WI38 (cell line): ENCODE measurements around the gene FBXL12.

Experiments
- H3K4me3 ChIP-seq: 2 replicates; pipeline ENCODE4 v1.5.1; 2011; ENCODE audit warnings: low read depth, mild to moderate bottlenecking, control low read depth, low read length
- TF ChIP-seq, protein P1 (sequence below): IDR thresholded peaks from 2 replicates; pipeline ENCODE4 v1.5.1; 2012; ENCODE audit warnings: low read depth, mild to moderate bottlenecking, control low read depth, low read length

Gene FBXL12

DNA sequence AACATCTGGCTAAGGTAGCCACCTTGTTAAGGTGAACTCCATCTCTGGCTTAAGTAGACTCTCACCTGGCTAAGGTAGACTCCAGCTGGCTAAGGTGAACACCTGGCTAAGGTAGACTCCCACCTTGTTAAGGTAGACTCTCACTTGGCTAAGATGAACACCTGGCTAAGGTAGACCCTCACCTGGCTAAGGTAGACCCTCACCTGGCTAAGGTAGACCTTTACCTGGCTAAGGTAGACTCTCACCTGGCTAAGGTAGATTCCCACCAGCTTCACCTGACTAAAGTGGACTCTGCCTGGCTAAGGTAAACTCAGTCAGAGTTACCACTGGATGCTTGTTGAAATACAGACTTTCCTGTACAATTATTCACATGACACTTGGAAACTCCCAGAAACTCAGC is 39.9 kb upstream of the FBXL12 start:
- TF ChIP-seq, protein P1, sequence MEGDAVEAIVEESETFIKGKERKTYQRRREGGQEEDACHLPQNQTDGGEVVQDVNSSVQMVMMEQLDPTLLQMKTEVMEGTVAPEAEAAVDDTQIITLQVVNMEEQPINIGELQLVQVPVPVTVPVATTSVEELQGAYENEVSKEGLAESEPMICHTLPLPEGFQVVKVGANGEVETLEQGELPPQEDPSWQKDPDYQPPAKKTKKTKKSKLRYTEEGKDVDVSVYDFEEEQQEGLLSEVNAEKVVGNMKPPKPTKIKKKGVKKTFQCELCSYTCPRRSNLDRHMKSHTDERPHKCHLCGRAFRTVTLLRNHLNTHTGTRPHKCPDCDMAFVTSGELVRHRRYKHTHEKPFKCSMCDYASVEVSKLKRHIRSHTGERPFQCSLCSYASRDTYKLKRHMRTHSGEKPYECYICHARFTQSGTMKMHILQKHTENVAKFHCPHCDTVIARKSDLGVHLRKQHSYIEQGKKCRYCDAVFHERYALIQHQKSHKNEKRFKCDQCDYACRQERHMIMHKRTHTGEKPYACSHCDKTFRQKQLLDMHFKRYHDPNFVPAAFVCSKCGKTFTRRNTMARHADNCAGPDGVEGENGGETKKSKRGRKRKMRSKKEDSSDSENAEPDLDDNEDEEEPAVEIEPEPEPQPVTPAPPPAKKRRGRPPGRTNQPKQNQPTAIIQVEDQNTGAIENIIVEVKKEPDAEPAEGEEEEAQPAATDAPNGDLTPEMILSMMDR, result no peak
- H3K4me3 ChIP-seq, result no peak overlapping the region

- no peak overlapping the region for H3K4me3 ChIP-seq
- TF ChIP-seq, protein P1, result no peak
Measured at GRCh38 chr19:9857920-9858746, 39.3 kb upstream of the FBXL12 start.

DNA sequence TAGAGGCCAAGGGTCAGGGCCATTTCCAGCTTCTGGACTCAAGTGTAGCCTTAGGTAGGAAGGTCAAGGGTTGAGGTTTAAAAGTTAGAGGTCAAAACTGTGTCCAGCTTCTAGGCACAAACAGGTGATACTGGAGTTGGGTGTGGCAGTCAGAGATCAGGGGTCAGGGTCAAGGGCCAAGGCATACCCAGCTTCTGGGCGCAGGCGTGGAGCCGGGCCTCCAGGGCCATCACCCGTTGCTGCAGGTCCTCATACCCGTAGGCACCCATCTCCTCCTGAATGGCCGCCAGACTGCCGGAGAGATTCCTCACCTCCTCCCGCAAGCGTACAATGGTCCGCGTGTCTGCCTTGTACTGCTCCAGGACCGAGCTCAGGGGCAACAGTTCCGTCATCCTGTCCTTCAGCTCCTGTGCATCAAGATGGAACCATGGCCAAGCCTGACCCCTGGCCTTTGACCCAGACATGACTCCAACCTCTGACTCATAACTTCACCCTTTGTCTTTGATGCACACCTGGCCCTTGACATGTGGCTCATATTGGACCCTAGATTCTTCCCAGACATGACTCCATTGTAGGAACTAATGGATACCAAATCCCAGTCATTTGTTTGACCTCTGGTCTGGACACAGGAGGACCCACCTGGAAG is 38.3 kb upstream of the FBXL12 start:
- H3K4me3 ChIP-seq, result no peak overlapping the region
- TF ChIP-seq, protein P1, result no peak

GRCh38 chr19:9856609-9857008 is 37.7 kb upstream of the FBXL12 start:
- TF ChIP-seq, protein P1, result no peak
- H3K4me3 ChIP-seq, result no peak overlapping the region

DNA sequence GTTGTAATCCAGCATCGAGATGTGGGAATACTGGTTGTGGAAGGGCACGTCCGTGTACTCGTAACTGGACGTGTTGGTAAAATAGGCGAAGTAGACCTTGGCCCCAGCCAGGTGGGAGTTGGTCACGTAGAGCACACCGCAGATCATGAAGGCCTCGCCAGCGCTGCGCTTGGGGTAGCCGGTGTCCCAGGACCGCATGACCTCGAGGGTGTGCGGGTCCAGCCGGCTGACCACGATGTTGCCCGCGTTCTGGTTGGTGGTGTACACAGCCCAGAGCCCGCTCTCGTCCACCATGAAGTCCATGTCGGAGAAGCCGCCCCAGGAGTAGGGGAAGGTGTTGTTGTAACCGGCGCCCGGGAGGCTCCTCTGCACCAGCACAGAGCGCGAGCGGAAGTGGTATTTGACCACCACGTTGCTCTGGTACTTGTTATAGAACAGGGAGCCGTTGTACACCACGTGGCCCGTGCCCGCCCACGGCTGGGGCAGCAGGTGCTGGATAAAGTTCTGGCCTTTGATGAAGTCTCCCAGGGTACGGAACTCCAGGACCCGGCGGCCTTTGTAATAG is 35.5 kb upstream of the FBXL12 start:
- TF ChIP-seq, protein P1, result no peak

GRCh38 chr19:9850235-9850959 is 31.5 kb upstream of the FBXL12 start:
- no peak overlapping the region for H3K4me3 ChIP-seq
- TF ChIP-seq, protein P1, result no peak

More for the DNA sequence above, 35.5 kb upstream of the FBXL12 start:
- no peak overlapping the region for H3K4me3 ChIP-seq

DNA sequence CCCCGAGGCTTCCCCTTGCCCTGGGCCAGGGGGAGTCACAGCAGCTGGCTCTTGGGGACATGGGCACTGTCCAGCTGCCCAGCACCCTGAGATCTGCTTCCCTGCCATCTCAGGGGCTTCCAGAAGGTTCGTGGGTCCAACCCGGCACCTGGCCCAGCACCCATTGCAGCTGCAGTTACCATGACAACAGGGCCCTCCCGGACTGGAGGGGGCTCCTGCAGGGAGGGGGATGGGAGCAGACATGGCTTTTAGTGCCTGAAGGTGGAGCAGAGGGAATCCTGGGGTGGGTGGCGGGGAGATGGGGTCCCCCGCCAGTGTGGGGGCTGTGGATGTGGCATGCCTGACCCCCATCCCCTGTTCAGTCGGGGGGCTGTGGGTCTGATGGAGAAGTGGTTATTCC is 30.9 kb upstream of the FBXL12 start:
- H3K4me3 ChIP-seq, result no peak overlapping the region
- TF ChIP-seq, protein P1, result no peak
